ENCODE results near the gene SYT2.
"Not testable (repeated sequence)": the region's sequence is repeated elsewhere in the genome, so short reads cannot be mapped to it uniquely, and the experiment has no call there.

SYT2 gene

GRCh38 chr1:202589190-202589930 is 120.9 kb downstream of the SYT2 start:
- DNase-seq = no peak

DNA sequence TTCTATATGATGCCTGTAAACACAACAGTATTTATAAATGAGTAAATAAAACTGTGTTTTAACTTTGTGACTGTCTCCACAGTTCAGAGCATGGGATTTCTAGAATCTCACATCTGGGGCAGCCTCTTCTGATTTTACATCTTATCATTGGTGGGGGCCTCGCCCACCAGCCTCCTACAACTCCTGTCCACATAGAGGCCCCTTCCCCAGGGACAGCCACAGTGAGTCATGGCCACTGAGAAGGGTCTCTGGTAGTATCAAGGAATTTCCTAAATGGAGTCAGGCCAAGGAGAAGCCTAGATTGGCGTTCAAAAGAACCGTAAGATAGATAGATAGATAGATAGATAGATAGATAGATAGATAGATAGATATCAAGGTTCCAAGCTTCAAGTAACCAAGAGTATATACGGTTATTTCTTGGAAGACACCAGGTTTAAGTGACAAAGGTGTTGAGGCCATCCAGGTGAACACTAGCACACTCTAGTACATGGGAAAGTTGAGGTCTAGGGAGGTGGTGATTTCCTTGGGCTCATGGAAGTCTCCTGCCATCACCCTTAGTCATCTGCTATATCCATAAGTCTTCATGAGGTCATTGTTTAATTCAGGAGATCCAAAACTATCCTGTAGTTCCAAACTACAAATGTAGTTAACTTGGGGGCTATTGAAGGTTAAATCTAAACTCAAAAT is 121.6 kb downstream of the SYT2 start:
- DNase-seq = no peak

- DNase-seq = no peak
These were observed 122.3 kb downstream of the SYT2 start for GRCh38 chr1:202587859-202588485.

DNA sequence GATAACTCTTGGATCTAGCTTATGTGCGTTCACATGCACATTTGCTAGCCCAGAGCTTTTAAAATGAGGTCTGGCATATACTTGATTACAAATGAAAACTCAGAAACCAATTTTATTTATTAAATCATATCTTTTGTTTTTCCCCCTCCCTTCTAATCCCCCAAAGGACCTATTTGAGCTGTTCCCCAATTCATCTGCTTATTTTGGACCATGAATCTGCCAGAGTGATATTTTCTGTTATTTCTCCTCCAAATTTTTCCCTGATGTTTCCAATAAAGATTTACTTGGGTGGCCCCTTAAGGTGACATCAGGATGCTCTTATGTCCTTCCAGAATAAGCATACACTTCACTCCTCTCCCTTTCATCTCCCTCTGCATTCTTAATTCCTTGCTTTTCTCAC is 123.4 kb downstream of the SYT2 start:
- DNase-seq = no peak

DNA sequence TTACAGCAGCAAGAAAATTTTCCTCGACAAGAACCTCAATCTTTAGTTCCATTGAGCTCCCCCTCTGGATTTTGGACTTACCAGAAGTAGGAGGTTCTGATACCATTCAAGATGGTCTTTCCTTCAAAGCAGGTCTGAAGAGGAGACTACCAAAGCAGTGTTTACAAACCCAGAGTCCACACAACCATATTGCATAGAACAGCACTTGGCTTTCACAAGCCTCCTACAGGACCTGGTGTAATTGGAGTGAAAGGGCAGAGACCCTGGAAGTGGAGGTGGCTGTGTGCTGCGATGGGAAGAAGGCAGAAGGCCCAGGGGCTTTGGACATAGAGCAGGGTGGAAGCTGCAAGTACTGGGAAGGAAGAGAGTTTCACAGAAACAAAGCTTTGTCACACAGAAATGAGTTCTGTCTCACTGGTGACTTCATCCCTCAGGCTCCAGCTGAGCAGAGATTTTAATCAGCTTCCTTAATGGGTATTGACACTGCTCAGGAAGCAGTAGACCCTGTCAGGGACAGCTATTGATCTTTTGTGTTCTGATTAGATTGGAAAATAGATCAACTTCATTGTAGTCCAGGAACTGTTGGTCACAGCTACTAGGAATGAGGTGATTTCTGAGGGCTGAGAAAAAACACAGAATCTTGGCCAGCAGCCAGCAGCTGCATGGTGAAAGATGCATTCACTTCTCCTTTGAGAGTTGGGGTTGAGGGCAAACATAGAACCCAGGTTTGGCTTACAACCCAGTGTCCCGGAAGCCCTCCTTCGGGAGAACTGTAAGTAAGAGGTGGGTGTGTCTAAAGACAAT is 124.0 kb downstream of the SYT2 start:
- peak; percentile 54 for DNase-seq

DNA sequence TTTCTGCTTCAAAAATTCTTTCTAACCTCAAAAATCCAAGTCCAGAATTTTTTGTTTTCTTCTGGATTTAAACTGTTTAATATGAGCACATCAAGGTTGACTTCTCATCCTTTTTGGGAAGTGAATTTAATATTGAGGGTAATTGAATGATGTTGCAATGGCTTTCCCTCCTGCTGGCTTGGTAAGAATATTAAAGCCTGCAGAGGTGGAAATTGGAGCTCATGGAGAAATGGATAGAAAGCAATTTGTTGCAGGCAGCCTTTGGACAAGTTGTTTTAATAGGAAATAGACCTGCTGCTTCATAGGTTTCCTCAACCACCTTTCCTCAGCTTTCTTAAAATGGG is 124.7 kb downstream of the SYT2 start:
- DNase-seq = no peak

DNA sequence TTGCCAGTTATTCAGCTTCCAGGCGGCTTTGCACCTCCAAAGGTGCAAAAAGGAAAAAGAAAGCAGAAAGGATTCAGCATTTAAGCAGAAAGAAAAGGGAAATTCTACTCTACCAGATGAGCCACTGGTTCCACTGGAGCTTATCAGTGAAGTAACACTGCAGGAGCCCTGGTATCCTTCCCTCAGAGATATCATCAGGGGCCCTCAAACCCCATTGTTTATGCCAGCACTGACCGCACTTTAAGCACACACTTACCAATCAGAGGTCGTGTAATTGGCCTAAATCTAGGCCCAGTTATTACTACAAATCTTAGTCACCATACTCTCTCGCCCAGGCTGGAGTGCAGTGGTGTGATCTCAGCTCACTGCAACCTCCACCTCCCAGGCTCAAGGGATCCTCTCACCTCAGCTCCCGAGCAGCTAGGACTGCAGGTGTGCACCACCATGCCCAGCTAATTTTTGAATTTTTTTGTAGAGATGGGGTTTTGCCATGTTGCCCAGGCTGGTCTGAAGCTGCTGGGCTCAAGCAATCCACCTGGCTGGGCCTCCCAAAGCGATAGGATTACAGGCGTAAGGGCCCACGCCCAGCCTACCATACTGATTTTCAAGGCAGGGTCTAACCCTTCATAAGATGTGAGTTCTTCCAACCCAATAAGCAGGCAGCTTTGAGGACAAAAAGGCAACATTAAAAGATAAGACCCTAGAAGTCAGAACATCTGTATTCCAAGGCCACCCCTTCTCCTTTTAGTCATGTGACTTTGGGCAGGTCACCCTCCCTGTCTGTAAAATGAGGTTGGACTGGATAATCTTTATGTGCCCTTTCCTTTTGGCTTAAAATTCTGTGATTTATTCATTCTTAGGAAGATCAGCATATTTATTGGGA is 125.3 kb downstream of the SYT2 start:
- no peak for DNase-seq

- DNase-seq = not testable (repeated sequence)
These were observed 127.9 kb downstream of the SYT2 start for GRCh38 chr1:202582350-202582749.

DNA sequence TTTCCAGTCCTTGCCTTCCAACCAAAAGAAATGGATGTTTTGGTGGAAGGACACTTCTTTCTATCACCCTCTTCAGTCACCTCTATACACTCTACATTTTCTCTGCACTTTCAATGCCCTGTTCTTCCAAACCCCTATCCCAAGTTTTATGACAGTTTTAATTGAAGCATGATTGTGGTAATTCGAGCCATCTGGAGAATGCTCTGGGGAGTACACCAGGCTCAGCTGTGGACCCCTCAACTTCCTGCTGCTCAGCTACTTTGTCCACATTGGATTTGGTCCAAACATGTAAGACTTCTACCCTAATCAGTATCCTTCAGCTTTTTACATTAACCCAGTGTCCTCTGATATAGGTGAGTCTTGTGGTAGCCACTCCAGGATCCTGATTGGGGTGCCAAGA is 129.6 kb downstream of the SYT2 start:
- peak; percentile 10 for DNase-seq

DNA sequence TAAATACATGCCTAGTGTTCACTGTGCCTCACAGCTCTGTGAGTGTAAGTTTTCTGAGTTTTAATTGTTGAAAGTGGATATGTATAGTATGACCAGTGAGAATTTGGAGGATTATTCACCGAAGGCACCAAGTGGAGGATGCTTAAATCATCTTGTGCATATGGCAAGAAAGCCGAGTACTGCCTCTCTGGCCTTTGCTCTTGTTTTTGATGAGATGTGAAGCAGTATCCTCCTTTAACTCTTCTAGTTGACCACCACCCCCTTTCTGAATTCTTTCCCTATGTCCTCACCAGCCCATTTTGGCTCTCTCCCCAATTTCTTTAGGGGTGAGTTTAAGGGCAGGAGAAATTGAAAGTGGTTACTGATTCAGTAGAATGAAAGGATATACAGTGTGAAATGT is 130.4 kb downstream of the SYT2 start:
- no peak for DNase-seq

- peak; percentile 61 for DNase-seq
These were observed 131.7 kb downstream of the SYT2 start for GRCh38 chr1:202578565-202578964.

- peak; percentile 90 for DNase-seq
These were observed 132.2 kb downstream of the SYT2 start for GRCh38 chr1:202578001-202578504.

DNA sequence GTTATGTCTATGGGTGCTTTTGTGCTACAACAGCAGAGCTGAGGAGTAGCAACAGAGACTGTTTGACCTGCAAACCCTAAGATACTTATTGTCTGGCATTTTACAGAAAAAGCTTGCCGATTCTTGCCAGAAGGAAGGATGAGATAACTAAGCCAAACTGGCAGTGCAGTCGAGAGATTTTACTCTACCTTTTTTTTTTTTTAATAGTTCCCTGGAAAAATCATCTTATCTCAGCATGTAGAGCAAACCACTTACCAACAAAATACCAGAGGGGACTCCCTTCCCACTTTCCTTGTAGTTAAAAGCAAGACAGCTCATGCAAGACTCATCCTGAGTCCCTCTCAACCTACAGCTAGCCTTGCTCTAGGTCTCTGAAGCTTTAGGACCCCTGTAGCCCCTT is 132.9 kb downstream of the SYT2 start:
- no peak for DNase-seq

GRCh38 chr1:202576816-202577215 is 133.4 kb downstream of the SYT2 start:
- DNase-seq = no peak

- DNase-seq = no peak
These were observed 134.2 kb downstream of the SYT2 start for GRCh38 chr1:202575918-202576653.

DNA sequence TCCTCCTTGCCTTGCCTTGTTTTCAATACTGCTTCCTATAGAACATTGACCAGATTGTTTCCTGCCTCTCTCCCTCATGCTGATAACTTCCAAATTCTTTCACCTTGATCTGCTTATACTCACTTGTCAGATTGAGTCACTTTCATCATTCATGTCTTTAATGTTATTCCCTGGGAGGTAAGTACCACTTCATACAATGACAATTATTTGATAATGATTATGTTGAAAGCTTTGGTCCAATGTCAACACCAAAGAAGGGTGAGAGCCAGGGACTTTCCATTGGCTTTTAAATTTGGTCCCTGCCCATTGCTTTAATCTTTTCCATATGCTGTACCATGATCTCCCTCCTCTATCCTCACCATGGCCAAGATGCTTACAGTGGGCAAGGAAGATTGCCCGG is 137.4 kb downstream of the SYT2 start:
- DNase-seq = no peak

GRCh38 chr1:202571719-202572339 is 138.4 kb downstream of the SYT2 start:
- no peak for DNase-seq

GRCh38 chr1:202569393-202570322 is 140.6 kb downstream of the SYT2 start:
- no peak for DNase-seq

- DNase-seq = no peak
These were observed 141.4 kb downstream of the SYT2 start for GRCh38 chr1:202568826-202569225.

DNA sequence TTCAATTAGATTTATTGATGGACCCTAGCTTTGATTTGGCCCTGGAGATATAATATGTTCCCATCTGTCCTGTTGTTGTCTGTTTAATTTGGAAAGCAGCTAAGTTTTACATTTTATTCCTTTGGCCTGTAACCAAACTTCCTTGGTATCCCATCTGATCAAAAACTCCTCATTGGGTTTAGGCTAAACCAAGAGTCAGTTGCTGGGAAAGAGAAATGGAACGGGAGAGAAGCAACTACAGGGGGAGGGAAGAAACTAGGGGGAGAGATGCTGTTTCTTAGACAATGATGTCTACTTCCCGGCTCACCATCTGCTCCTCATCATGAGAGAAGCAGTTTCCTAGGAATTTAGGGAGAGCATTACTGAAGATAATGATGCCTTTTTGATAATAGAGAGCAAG is 141.8 kb downstream of the SYT2 start:
- DNase-seq = no peak

Data from NCI-H2171 (cell line).